Measurements from ENCODE around the gene WDFY3.

- no peak for TF ChIP-seq SP1 (IDR thresholded peaks at IDR 0.05; ENCODE audit: low read depth)
- no peak for TF ChIP-seq EZH2 (IDR thresholded peaks at IDR 0.05)
- no peak for TF ChIP-seq CTCF (IDR thresholded peaks at IDR 0.05 in 2 of 3, conservative IDR thresholded peaks at IDR 0.05 in 1 of 3; ENCODE audit: borderline replicate concordance in 1 of 3, insufficient read depth in 1 of 3, low read depth in 2 of 3, low read length in 2 of 3)
- no peak for TF ChIP-seq ATF3 (IDR thresholded peaks at IDR 0.05)
- no peak for TF ChIP-seq POLR2A (IDR thresholded peaks at IDR 0.05; ENCODE audit: borderline replicate concordance, extremely low read depth, insufficient read depth, insufficient read length)
- no peak for TF ChIP-seq POLR2AphosphoS5 (IDR thresholded peaks at IDR 0.05; ENCODE audit: low read depth, low read length)
- TF ChIP-seq EZH2phosphoT487 (IDR thresholded peaks at IDR 0.05; ENCODE audit: borderline replicate concordance): no peak
- no peak for TF ChIP-seq MAX (IDR thresholded peaks at IDR 0.05)
- TF ChIP-seq, protein P1, sequence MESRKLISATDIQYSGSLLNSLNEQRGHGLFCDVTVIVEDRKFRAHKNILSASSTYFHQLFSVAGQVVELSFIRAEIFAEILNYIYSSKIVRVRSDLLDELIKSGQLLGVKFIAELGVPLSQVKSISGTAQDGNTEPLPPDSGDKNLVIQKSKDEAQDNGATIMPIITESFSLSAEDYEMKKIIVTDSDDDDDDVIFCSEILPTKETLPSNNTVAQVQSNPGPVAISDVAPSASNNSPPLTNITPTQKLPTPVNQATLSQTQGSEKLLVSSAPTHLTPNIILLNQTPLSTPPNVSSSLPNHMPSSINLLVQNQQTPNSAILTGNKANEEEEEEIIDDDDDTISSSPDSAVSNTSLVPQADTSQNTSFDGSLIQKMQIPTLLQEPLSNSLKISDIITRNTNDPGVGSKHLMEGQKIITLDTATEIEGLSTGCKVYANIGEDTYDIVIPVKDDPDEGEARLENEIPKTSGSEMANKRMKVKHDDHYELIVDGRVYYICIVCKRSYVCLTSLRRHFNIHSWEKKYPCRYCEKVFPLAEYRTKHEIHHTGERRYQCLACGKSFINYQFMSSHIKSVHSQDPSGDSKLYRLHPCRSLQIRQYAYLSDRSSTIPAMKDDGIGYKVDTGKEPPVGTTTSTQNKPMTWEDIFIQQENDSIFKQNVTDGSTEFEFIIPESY (IDR thresholded peaks at IDR 0.05; ENCODE audit: extremely low read depth, insufficient replicate concordance, low read length): no peak
- no peak for TF ChIP-seq SRF (IDR thresholded peaks at IDR 0.05; ENCODE audit: low read depth)
- TF ChIP-seq CEBPB (IDR thresholded peaks at IDR 0.05; ENCODE audit: low read depth): no peak
- TF ChIP-seq TCF7L2 (IDR thresholded peaks at IDR 0.05; ENCODE audit: borderline replicate concordance, extremely low read depth, insufficient read depth, insufficient read length): no peak
Observed at GRCh38 chr4:84803720-84804119, 162.8 kb downstream of the WDFY3 start.

Measured in HCT116 (cell line).